HT-29 (cell line): ENCODE results near the gene CLPX. TPM values are rescaled to one million over a fixed set of nuclear protein-coding genes. Genes with fewer than 3 reads are reported as not detected.
A peak's percentile ranks its signal among the peaks of the same experiment; 100 is the strongest.
"Not testable (repeated sequence)": the region's sequence is repeated elsewhere in the genome, so short reads cannot be mapped to it uniquely, and the experiment has no call there.

Experiments
- DNase-seq: peaks from one replicate; pipeline ENCODE4 v3.0.0-alpha.2; 2015; ENCODE audit warnings: low spot score
- small RNA-seq: library from RNA; depleted of rRNA; stranded (forward); fragments of <200 nt; gene quantifications from one replicate; pipeline ENCODE3, GENCODE V24; 2014
- total RNA-seq: library from RNA; depleted of rRNA; stranded (reverse); fragments of >200 nt; shearing (Covaris generic); gene quantifications from 2 replicates; pipeline ENCODE4 v1.2.3, GENCODE V29; 2014; rRNA removed

Gene CLPX
- total RNA-seq, 1 experiment from 2014 or later, result 24.5 TPM

- DNase-seq, result no peak
These were observed 83.0 kb downstream of the CLPX start for GRCh38 chr15:65101891-65102708.

- peak; percentile 90 for DNase-seq
These were observed 83.7 kb downstream of the CLPX start for GRCh38 chr15:65101411-65101890.

- DNase-seq, result peak; percentile 60
These were observed 84.7 kb downstream of the CLPX start for GRCh38 chr15:65100442-65100841.

- DNase-seq, result not testable (repeated sequence)
These were observed 85.3 kb downstream of the CLPX start for GRCh38 chr15:65099801-65100200.

DNA sequence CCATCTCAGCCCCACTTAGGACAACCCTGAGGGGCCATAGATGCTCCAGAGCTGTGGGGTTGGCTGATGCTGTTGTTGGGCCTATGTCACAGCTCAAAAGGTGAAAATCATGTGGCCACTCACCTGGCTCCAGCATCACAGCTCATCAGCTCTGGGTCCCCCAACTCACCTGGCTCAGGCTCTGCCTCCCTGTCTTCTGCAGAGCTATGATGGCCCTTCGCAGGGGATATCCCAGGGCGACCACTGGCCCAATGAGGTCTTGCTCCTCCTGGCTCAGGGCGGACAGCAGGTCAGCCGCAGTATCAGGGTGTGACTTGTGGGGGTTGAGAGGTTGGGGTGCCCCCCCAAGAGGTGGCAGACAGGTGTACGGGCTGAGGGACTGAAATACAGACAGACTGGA, 85.8 kb downstream of the CLPX start:
- no peak for DNase-seq

Small RNAs within 50 kb of the gene (small RNA-seq; reads per million reads assigned to genes)
- not detected for gene AC013553.1
- gene AC068213.1, result not detected
- gene RNU6-686P, result not detected

Other genes with a start within 250 kb of the CLPX start
- gene SPG21, start 195.4 kb downstream of the CLPX start, total RNA-seq, result 91.2 and 101 TPM in 2 replicates
- 17.1 and 23.1 TPM in 2 replicates for gene MTFMT, start 155.7 kb downstream of the CLPX start, total RNA-seq
- 0.39 and 0.64 TPM in 2 replicates for gene SLC51B, start 140.0 kb downstream of the CLPX start, total RNA-seq
- gene RASL12, start 117.4 kb downstream of the CLPX start, total RNA-seq, result not detected in 2 replicates
- not detected in 2 replicates for gene KBTBD13, start 108.6 kb downstream of the CLPX start, total RNA-seq
- 0.74 and 1.4 TPM in 2 replicates for gene UBAP1L, start 70.1 kb downstream of the CLPX start, total RNA-seq
- gene PDCD7, start 51.5 kb downstream of the CLPX start, total RNA-seq, result 9.8 and 9.9 TPM in 2 replicates
- 0.03 TPM in 1 of 2 replicates, not detected in the other for gene CILP, start 26.1 kb upstream of the CLPX start, total RNA-seq
- 4.6 and 6.7 TPM in 2 replicates for gene PARP16, start 101.5 kb upstream of the CLPX start, total RNA-seq
- gene RNU5A-1, start 110.7 kb upstream of the CLPX start, total RNA-seq, result not detected in 2 replicates
- not detected in 2 replicates for gene RNU5B-1, start 119.3 kb upstream of the CLPX start, total RNA-seq
- gene IGDCC3, start 192.7 kb upstream of the CLPX start, total RNA-seq, result not detected in 2 replicates
- not detected in 2 replicates for gene IGDCC4, start 237.6 kb upstream of the CLPX start, total RNA-seq